Measurements from ENCODE around the gene LCK. TPM values are rescaled to one million over a fixed set of nuclear protein-coding genes. Genes with fewer than 3 reads are reported as not detected.
A peak's percentile ranks its signal among the peaks of the same experiment; 100 is the strongest.

The LCK gene
- total RNA-seq, 1 experiment from 2014 or later = 37.6 TPM

- Histone ChIP-seq H2BK120ac (ENCODE audit: low read depth, low read length, poor library complexity, severe bottlenecking) (no peak overlapping the region), H3K79me2 (ENCODE audit: insufficient read depth, low read length) (no peaks in the 10 kb centered on the region), H3K9me3 (ENCODE audit: control insufficient read depth, low read depth, low read length) (no peaks in the 10 kb centered on the region), H3K4me2 (ENCODE audit: insufficient read depth, insufficient read length, low read length) (peak overlapping the region; percentile 75), H2AFZ (ENCODE audit: low read length) (no peak overlapping the region), H3K27ac (ENCODE audit: insufficient read length, low read depth, low read length) (no peak overlapping the region), H3K9ac (ENCODE audit: extremely low read depth, insufficient read length, low read length) (peak overlapping the region; percentile 31), H2BK15ac (ENCODE audit: low read depth, low read length) (no peak overlapping the region), H3K56ac (ENCODE audit: insufficient read length, low read depth, low read length) (no peak overlapping the region), H3K14ac (ENCODE audit: insufficient read depth, low read length) (peak overlapping the region; percentile 57; the same call in 1 of the 2 replicates), H3K4me1 (ENCODE audit: insufficient read depth, low read length) (no peaks in the 10 kb centered on the region; the same call in 1 of the 2 replicates), H3K4ac (ENCODE audit: low read depth, low read length) (no peak overlapping the region), H4K8ac (replicated peaks; ENCODE audit: insufficient read length, low read depth, low read length) (no peak overlapping the region), H3T11ph (ENCODE audit: low read length) (no peak overlapping the region), H3K23me2 (ENCODE audit: insufficient read length, low read depth, low read length, poor library complexity, severe bottlenecking) (peaks cover 17% of the 10 kb centered on the region), H3K27me3 (ENCODE audit: insufficient read depth, low read length) (no peaks in the 10 kb centered on the region), H4K5ac (ENCODE audit: insufficient read length, low read depth, low read length) (no peak overlapping the region), H2AK5ac (ENCODE audit: insufficient read length, low read length) (no peak overlapping the region), H3K79me1 (ENCODE audit: insufficient read depth, low read depth, low read length, poor library complexity, severe bottlenecking) (no peaks in the 10 kb centered on the region), H2BK20ac (ENCODE audit: low read depth, low read length, poor library complexity, severe bottlenecking) (no peak overlapping the region), H3K18ac (ENCODE audit: insufficient read length, low read depth, low read length) (no peak overlapping the region), H2BK5ac (ENCODE audit: insufficient read length, low read length) (no peak overlapping the region), H3K23ac (ENCODE audit: insufficient read length, low read depth, low read length) (no peak overlapping the region), H2BK12ac (ENCODE audit: insufficient read length, low read depth, low read length) (no peak overlapping the region), H4K20me1 (ENCODE audit: control insufficient read depth, insufficient read depth, insufficient read length) (no peaks in the 10 kb centered on the region), H4K91ac (ENCODE audit: insufficient read length, low read depth, low read length) (no peak overlapping the region)
- WGBS (ENCODE audit: extremely low coverage, insufficient read length, low lambda C conversion rate) = no CpG with 5 or more reads among the region's 55 CpGs
- Mint-ChIP-seq H3K9me3 (no peaks in the 10 kb centered on the region), H3K36me3 (ENCODE audit: insufficient read depth in 1 of 3, low read depth in 3 of 3) (peaks cover 0 to under 1% (median 0%) of the 10 kb centered on the region in 3 experiments; a peak in 1 of 7 replicates), H3K27ac (peak overlapping the region; percentile 24 to 89 (median 88); a peak in 3 of 7 replicates), H3K27me3 (ENCODE audit: low read depth) (peaks cover 4% of the 10 kb centered on the region), H3K4me3 (peak overlapping the region; percentile 82 to 92), H3K4me1 (peaks cover 21 to 23% of the 10 kb centered on the region in 2 experiments)
- peak; percentile 76 for DNase-seq
- TF ChIP-seq CTCF (conservative IDR thresholded peaks at IDR 0.05) = no peak
Measured at GRCh38 chr1:32241001-32241763, 9.9 kb upstream of the LCK start.

Data from H9 (cell line).